ENCODE results near the gene E2F4.

Gene E2F4

GRCh38 chr16:67163164-67163998, 28.6 kb upstream of the E2F4 start:
- H3K4me3 Mint-ChIP-seq = peak overlapping the region; percentile 55
- H3K27me3 Mint-ChIP-seq (ENCODE audit: low read depth, poor library complexity) = peaks cover 99% of the 10 kb centered on the region
- H3K9me3 Mint-ChIP-seq = peaks cover 4% of the 10 kb centered on the region
- TF ChIP-seq, protein P1, sequence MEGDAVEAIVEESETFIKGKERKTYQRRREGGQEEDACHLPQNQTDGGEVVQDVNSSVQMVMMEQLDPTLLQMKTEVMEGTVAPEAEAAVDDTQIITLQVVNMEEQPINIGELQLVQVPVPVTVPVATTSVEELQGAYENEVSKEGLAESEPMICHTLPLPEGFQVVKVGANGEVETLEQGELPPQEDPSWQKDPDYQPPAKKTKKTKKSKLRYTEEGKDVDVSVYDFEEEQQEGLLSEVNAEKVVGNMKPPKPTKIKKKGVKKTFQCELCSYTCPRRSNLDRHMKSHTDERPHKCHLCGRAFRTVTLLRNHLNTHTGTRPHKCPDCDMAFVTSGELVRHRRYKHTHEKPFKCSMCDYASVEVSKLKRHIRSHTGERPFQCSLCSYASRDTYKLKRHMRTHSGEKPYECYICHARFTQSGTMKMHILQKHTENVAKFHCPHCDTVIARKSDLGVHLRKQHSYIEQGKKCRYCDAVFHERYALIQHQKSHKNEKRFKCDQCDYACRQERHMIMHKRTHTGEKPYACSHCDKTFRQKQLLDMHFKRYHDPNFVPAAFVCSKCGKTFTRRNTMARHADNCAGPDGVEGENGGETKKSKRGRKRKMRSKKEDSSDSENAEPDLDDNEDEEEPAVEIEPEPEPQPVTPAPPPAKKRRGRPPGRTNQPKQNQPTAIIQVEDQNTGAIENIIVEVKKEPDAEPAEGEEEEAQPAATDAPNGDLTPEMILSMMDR (IDR thresholded peaks at IDR 0.05) = no peak
- no peak overlapping the region for H3K27ac Mint-ChIP-seq
- peaks cover 6% of the 10 kb centered on the region for H3K4me1 Mint-ChIP-seq
- H3K36me3 Mint-ChIP-seq (ENCODE audit: low read depth) = no peaks in the 10 kb centered on the region
- DNase-seq = peak; percentile 65

DNA sequence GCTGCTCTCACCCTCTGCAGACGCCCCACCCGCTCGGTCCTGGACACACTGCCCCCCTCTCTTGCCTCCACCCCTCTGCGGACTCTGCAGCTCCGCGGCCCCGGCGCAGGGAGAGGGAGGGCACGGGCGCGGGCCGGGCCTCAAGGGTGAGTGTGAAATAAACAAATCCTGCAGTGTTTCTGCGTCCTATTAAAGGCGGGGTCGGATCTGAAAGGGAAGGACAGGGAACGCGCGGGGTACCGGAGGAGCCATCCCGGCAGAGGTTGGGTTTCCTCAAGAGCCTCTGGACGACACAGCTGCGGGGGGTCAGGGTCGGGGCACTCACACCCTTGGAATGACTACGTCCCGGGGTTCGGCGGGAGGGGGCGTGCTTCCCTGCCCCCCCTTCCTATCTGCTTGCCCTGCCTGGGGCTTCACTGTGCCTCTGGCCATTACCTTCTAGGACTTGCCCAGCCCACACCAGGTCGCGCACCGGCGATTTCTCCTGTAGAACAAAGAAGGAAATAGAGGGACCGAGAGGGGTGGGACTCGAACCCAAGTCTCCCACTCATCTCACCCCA, 27.9 kb upstream of the E2F4 start:
- H3K27me3 Mint-ChIP-seq (ENCODE audit: low read depth, poor library complexity) = peaks cover 99% of the 10 kb centered on the region
- H3K27ac Mint-ChIP-seq = no peak overlapping the region
- TF ChIP-seq, protein P1 (IDR thresholded peaks at IDR 0.05) = no peak
- H3K9me3 Mint-ChIP-seq = peaks cover 4% of the 10 kb centered on the region
- peak overlapping the region; percentile 55 for H3K4me3 Mint-ChIP-seq
- DNase-seq = no peak
- no peaks in the 10 kb centered on the region for H3K36me3 Mint-ChIP-seq (ENCODE audit: low read depth)
- peaks cover 3% of the 10 kb centered on the region for H3K4me1 Mint-ChIP-seq

- Mint-ChIP-seq H3K4me3 (peak within 1 kb of the TSS; percentile 55), H3K36me3 (ENCODE audit: low read depth) (no peaks in the 10 kb centered on the region), H3K27ac (no peak within 1 kb of the TSS), H3K9me3 (peaks cover 4% of the 10 kb centered on the region), H3K27me3 (ENCODE audit: low read depth, poor library complexity) (peaks cover 98% of the 10 kb centered on the region), H3K4me1 (peaks cover 9% of the 10 kb centered on the region)
- TF ChIP-seq, protein P1 (IDR thresholded peaks at IDR 0.05) = no peak
- no peak for DNase-seq
These were observed 27.3 kb upstream of the E2F4 start, which contains the start of gene HSF4 for GRCh38 chr16:67164599-67165061. Gene HSF4 (plus strand): TSS chr16:67164745. CDS start chr16:67164812, 67 bp downstream.

GRCh38 chr16:67165121-67166078, 26.6 kb upstream of the E2F4 start:
- TF ChIP-seq, protein P1 (IDR thresholded peaks at IDR 0.05) = no peak
- no peak overlapping the region for H3K27ac Mint-ChIP-seq
- H3K36me3 Mint-ChIP-seq (ENCODE audit: low read depth) = no peaks in the 10 kb centered on the region
- H3K9me3 Mint-ChIP-seq = peaks cover 4% of the 10 kb centered on the region
- H3K4me1 Mint-ChIP-seq = peaks cover 15% of the 10 kb centered on the region
- H3K4me3 Mint-ChIP-seq = peak overlapping the region; percentile 11
- H3K27me3 Mint-ChIP-seq (ENCODE audit: low read depth, poor library complexity) = peaks cover 96% of the 10 kb centered on the region
- DNase-seq = no peak

DNA sequence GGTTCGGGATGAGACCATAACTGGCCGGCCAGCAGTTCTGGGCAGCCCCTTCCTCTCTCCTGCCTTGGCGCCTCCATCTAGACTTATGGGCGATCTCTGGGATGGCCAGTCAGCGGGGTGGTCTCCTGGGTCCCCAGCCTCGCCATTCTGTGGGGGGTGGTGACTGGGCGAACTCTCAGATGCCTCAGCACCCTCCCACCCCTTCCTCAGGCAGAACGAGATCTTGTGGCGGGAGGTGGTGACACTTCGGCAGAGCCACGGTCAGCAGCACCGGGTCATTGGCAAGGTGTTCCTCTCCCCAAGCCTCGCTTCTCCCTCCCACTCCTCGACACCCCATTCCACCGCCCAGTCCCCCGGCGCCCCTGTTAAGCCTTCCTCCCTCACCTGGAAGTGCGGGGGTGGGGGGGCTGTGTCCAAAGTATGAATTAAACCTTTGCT, 25.8 kb upstream of the E2F4 start:
- no peak overlapping the region for H3K4me3 Mint-ChIP-seq
- no peak overlapping the region for H3K27ac Mint-ChIP-seq
- no peaks in the 10 kb centered on the region for H3K36me3 Mint-ChIP-seq (ENCODE audit: low read depth)
- H3K27me3 Mint-ChIP-seq (ENCODE audit: low read depth, poor library complexity) = peaks cover 93% of the 10 kb centered on the region
- peaks cover 1% of the 10 kb centered on the region for H3K9me3 Mint-ChIP-seq
- no peak for DNase-seq
- TF ChIP-seq, protein P1 (IDR thresholded peaks at IDR 0.05) = no peak
- H3K4me1 Mint-ChIP-seq = peaks cover 20% of the 10 kb centered on the region
